Tibial nerve (tissue), 4 donors: Measurements from ENCODE around the gene ATP7B. TPM values are rescaled to one million over a fixed set of nuclear protein-coding genes. Genes with fewer than 3 reads are reported as not detected.

ENCODE experiments used
- DNase-seq, 2 donors: peaks; one replicate each; pipeline ENCODE4 v3.0.0-alpha.2; 2019; ENCODE audit warnings: low spot score in 2 of 2
- H3K27ac ChIP-seq, 4 donors: fragments of 200-600 bp; sonication (generic) in 3 of 4; one replicate each; pipeline ENCODE4 v1.5.1; 2017 to 2019; ENCODE audit warnings: mild to moderate bottlenecking in 1 of 4
- H3K27me3 ChIP-seq, 2 donors: fragments of 200-600 bp; sonication (generic) in 1 of 2; one replicate each; pipeline versions ENCODE4 v1.5.1 to v1.6.0; 2017 to 2019
- H3K36me3 ChIP-seq, 3 donors: fragments of 200-600 bp; sonication (generic); one replicate each; pipeline ENCODE4 v1.5.1; 2018 to 2019
- H3K4me1 ChIP-seq, 4 donors: fragments of 200-600 bp; sonication (generic) in 3 of 4; one replicate each; pipeline ENCODE4 v1.5.1; 2017 to 2019
- H3K4me3 ChIP-seq, 4 donors: fragments of 200-600 bp; sonication (generic) in 3 of 4; one replicate each; pipeline ENCODE4 v1.5.1; 2017 to 2019; ENCODE audit warnings: mild to moderate bottlenecking in 1 of 4, moderate library complexity in 1 of 4
- H3K9me3 ChIP-seq, 4 donors: fragments of 200-600 bp; sonication (generic) in 3 of 4; one replicate each; pipeline ENCODE4 v1.5.1; 2017 to 2019
- EP300 ChIP-seq, 2 donors: sonication (generic); formaldehyde crosslinking; IDR thresholded peaks; one replicate each; pipeline ENCODE4 v1.6.1; 2017; ENCODE audit warnings: antibody characterized with exemption in 2 of 2, mild to moderate bottlenecking in 1 of 2
- POLR2A ChIP-seq, 2 donors: fragments of 450-650 bp; IDR thresholded peaks; one replicate each; pipeline ENCODE4 v1.6.1; 2017; ENCODE audit warnings: antibody characterized with exemption in 2 of 2, mild to moderate bottlenecking in 2 of 2, moderate library complexity in 2 of 2
- WGBS, 2 donors: methylation state at CpG; one replicate each; pipeline ENCODE4 v1.1.5; 2018; 5-methylcytosine and 5-hydroxymethylcytosine counted together
- total RNA-seq, 4 donors: library from RNA; depleted of rRNA; stranded (reverse); fragments of >200 nt; gene quantifications; one replicate each; pipeline ENCODE4 v1.1.0, GENCODE V29; 2016
- TF ChIP-seq, protein P1 (sequence below), 5 experiments: fragments of 200-600 bp in 3 of 5; fragments of 450-650 bp in 2 of 5; sonication (generic) in 3 of 5; IDR thresholded peaks; one replicate each; pipeline ENCODE4 v1.5.1; 2016 to 2019; ENCODE audit warnings: antibody characterized with exemption in 5 of 5, mild to moderate bottlenecking in 3 of 5, moderate library complexity in 2 of 5

ATP7B gene
- total RNA-seq, 4 donors from 2014 or later = 5.1 to 8.4 (median 6.7) TPM

DNA sequence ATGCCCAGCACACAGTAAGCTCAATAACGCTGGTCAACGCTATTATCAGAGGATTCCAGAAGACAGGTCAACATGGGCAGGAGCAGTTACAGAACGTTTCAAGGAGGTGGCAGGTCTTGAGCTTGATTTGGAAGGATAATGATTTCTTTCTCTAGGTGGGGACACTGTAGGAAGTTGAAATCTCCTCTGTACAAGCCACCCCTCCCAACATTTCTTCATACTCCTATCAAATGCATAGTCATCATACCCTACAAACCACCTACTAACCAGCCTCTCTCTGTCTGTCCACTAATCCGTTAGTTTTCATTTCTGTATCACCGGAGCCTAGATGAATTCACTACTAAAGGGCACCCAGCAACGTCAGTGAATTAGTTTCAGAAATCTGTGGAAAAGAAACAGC is 1.3 kb downstream of the ATP7B start:
- Histone ChIP-seq H3K27ac (no peak overlapping the region), H3K4me3 (no peak overlapping the region), H3K9me3 (no peaks in the 10 kb centered on the region), H3K36me3 (no peaks in the 10 kb centered on the region), H3K27me3 (no peaks in the 10 kb centered on the region), H3K4me1 (peaks cover 4 to 38% (median 9%) of the 10 kb centered on the region in 4 donors)
- WGBS, 2 donors = 56 to 58% methylated on average over 6 of the region's 6 CpGs
- TF ChIP-seq EP300 (IDR thresholded peaks at IDR 0.05) = no peak
- TF ChIP-seq, protein P1, sequence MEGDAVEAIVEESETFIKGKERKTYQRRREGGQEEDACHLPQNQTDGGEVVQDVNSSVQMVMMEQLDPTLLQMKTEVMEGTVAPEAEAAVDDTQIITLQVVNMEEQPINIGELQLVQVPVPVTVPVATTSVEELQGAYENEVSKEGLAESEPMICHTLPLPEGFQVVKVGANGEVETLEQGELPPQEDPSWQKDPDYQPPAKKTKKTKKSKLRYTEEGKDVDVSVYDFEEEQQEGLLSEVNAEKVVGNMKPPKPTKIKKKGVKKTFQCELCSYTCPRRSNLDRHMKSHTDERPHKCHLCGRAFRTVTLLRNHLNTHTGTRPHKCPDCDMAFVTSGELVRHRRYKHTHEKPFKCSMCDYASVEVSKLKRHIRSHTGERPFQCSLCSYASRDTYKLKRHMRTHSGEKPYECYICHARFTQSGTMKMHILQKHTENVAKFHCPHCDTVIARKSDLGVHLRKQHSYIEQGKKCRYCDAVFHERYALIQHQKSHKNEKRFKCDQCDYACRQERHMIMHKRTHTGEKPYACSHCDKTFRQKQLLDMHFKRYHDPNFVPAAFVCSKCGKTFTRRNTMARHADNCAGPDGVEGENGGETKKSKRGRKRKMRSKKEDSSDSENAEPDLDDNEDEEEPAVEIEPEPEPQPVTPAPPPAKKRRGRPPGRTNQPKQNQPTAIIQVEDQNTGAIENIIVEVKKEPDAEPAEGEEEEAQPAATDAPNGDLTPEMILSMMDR (IDR thresholded peaks at IDR 0.05) = no peak
- no peak for TF ChIP-seq POLR2A (IDR thresholded peaks at IDR 0.05)
- no peak for DNase-seq

DNA sequence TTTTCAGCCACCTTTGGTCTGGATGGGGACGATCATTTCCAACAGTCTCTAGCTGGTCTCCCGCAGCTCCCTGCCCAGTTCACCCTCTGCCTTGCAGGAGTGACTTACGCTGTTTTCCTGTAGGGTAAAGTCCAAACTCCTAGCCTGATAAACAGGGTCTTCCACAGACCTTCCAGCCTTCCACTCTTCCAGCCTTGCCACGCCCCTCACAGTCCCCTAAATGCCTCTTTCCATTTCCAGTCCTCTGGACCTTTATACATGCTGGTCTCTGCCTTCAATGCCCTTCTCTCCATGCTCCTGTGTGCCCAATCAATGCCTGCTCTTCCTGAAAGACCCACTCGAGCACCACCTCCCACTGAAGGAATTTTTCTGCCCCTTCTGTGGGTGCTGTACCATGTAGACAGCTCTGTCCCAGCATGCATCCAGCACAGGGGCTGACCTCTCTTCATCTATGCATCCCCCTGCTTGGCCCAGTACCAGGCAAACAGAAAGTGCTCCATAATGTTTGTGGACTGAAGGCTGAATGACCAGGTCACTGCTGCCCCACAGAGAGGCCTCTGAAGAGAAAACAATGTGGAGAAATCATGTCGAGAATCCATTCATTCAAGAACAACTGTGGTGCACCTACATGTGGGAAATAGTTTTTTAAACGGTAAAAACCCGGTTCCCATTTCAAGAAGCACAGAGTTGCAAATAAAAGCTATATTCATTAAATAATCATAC is 4.6 kb downstream of the ATP7B start:
- Histone ChIP-seq H3K4me3 (no peak overlapping the region), H3K27me3 (no peaks in the 10 kb centered on the region), H3K36me3 (no peaks in the 10 kb centered on the region), H3K4me1 (peaks cover 0 to 14% (median 0%) of the 10 kb centered on the region in 4 donors), H3K9me3 (no peaks in the 10 kb centered on the region), H3K27ac (no peak overlapping the region)
- no peak for TF ChIP-seq EP300 (IDR thresholded peaks at IDR 0.05)
- DNase-seq = no peak
- 85 to 87% methylated on average over 8 of the region's 8 CpGs for WGBS, 2 donors

DNA sequence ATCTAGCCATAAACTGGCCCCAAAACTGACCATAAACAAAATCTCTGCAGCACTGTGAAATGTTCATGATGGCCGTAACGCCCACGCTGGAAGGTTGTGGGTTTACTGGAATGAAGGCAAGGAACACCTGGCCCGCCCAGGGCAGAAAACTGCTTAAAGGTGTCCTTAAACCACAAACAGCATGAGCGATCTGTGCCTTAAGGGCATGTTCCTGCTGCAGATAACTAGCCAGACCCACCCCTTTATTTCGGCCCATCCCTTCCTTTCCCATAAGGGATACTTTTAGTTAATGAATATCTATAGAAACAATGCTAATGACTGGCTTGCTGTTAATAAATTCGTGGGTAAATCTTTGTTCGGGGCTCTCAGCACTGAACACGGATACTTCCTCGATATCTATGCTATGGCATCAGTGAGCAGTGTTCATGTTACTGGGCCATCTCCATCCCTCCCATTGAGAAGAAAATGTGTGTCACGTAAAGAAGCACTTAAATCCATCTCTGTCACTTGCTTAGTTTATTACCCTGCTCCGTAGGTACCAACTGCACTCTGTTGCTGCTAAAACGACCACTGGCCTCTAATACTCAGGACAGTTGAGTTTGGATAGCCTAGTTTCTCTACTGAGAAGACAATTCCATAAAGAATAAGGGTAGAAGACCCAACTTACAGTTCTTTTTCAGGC is 5.3 kb downstream of the ATP7B start:
- TF ChIP-seq POLR2A (IDR thresholded peaks at IDR 0.05) (no peak), EP300 (IDR thresholded peaks at IDR 0.05) (no peak)
- TF ChIP-seq, protein P1 (IDR thresholded peaks at IDR 0.05) = no peak
- no peaks in the 10 kb centered on the region for H3K27me3 ChIP-seq
- H3K36me3 ChIP-seq = no peaks in the 10 kb centered on the region
- H3K9me3 ChIP-seq = no peaks in the 10 kb centered on the region
- WGBS, 2 donors = 89 to 92% methylated on average over 13 of the region's 13 CpGs
- peaks cover 0 to 12% (median 0%) of the 10 kb centered on the region in 4 donors for H3K4me1 ChIP-seq
- H3K4me3 ChIP-seq = no peak overlapping the region
- no peak overlapping the region for H3K27ac ChIP-seq
- DNase-seq = no peak

DNA sequence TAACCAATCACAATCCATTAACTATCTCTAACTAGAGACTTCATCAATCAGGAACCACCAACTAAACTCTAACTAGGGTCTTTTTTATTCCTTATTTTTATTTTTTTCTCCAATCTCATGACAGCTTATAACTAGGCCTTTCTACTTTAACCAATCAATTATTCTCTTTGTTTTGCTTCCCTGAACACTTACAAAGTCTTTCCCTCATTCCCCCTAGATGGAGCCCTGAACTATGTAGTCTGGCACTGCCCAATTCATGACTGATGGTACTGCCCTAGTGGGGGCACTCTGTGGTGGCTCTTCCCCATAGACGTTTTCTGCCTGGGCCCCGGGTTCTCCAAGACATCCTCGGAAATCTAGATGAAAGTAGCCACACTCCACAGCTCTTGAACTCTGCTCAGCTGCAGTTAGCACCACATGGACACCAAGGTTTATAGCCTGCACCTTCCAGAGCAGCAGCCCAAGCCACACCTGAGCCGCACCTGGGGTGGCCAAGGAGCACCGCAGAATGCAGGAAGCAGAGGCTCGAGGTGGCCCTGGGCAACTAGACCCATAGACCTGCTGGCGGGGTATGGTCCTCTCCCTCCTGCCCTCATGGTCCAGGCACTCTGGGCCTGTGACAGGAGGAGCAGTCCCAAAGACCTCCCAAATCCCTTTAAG is 6.6 kb downstream of the ATP7B start:
- WGBS, 2 donors = 82 to 84% methylated on average over 4 to 7 of the region's 7 CpGs
- DNase-seq = no peak
- Histone ChIP-seq H3K4me1 (no peaks in the 10 kb centered on the region), H3K4me3 (no peak overlapping the region), H3K27ac (no peak overlapping the region), H3K27me3 (no peaks in the 10 kb centered on the region), H3K36me3 (no peaks in the 10 kb centered on the region), H3K9me3 (no peaks in the 10 kb centered on the region)
- no peak for TF ChIP-seq EP300 (IDR thresholded peaks at IDR 0.05)
- TF ChIP-seq, protein P1 (IDR thresholded peaks at IDR 0.05) = no peak
- TF ChIP-seq POLR2A (IDR thresholded peaks at IDR 0.05) = no peak

DNA sequence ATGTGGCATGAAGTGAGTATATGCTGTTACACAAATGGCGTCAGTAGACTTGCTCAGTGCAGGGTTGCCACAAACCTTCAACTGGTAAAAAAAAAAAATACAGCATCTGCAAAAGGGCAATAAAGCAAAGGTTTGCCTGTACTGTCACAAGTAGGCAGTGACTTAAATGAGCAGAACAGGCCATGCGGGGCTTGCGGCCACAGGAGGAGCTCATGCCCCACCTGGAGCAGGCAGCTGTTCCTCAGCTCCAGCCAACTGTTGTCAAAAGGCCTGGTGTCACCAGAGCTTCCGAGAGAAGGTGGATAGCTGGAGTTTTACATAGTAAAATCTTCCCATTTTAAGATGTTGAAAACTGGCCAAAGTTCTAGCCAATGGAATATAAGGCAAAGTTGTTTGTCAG is 7.7 kb downstream of the ATP7B start:
- Histone ChIP-seq H3K4me3 (no peak overlapping the region), H3K9me3 (no peaks in the 10 kb centered on the region), H3K27me3 (no peaks in the 10 kb centered on the region), H3K36me3 (no peaks in the 10 kb centered on the region), H3K4me1 (no peaks in the 10 kb centered on the region), H3K27ac (no peak overlapping the region)
- DNase-seq = no peak
- WGBS, 2 donors = 82 to 83% methylated on average over 4 of the region's 4 CpGs
- TF ChIP-seq, protein P1 (IDR thresholded peaks at IDR 0.05) = no peak
- TF ChIP-seq POLR2A (IDR thresholded peaks at IDR 0.05) = no peak
- TF ChIP-seq EP300 (IDR thresholded peaks at IDR 0.05) = no peak
